ENCODE data around the gene ARTN.

GRCh38 chr1:43933386-43934100 is at the start of gene ARTN:
- no peak for TF ChIP-seq MAX (IDR thresholded peaks at IDR 0.05; ENCODE audit: low read depth, low read length)
- no peak for TF ChIP-seq MYC (IDR thresholded peaks at IDR 0.05; ENCODE audit: low read depth, low read length)
